GM23338 (cell line): ENCODE data around the gene FBXO33. TPM values are rescaled to one million over a fixed set of nuclear protein-coding genes. Genes with fewer than 3 reads are reported as not detected.

Experiments
- ATAC-seq: fragments of 200-7000 bp; cut with Tn5 transposase; 3 replicates; pipeline ENCODE4 v1.9.1; 2020
- DNase-seq: peaks from one replicate; pipeline ENCODE4 v3.0.0-alpha.2; 2015; ENCODE audit warnings: low spot score
- H2AFZ ChIP-seq: fragments of 200-600 bp; sonication (generic); 2 replicates; pipeline ENCODE4 v1.8.0; 2016; ENCODE audit warnings: antibody characterized with exemption, mild to moderate bottlenecking, moderate library complexity
- H3F3A ChIP-seq: fragments of 200-600 bp; sonication (generic); replicated peaks from 2 replicates; pipeline ENCODE4 v1.8.0; 2017; ENCODE audit warnings: antibody characterized with exemption, mixed run types, low read depth
- H3K27ac ChIP-seq: fragments of 200-600 bp; sonication (generic); 2 replicates; pipeline ENCODE4 v1.6.1; 2016; ENCODE audit warnings: low read depth
- H3K27me3 ChIP-seq: fragments of 200-600 bp; sonication (generic); 2 replicates; pipeline ENCODE4 v1.8.0; 2016; ENCODE audit warnings: mild to moderate bottlenecking, mixed run types, moderate library complexity; ENCODE audit not compliant: insufficient read depth
- H3K36me3 ChIP-seq: fragments of 200-600 bp; sonication (generic); 2 replicates; pipeline ENCODE4 v1.8.0; 2016; ENCODE audit warnings: mild to moderate bottlenecking; ENCODE audit not compliant: insufficient read depth
- H3K4me1 ChIP-seq: fragments of 200-600 bp; sonication (generic); 2 replicates; pipeline ENCODE4 v1.8.0; 2016; ENCODE audit warnings: mild to moderate bottlenecking, moderate library complexity; ENCODE audit not compliant: insufficient read depth
- H3K4me2 ChIP-seq: fragments of 200-600 bp; sonication (generic); 2 replicates; pipeline ENCODE4 v1.7.1; 2017; ENCODE audit warnings: mixed run types
- H3K4me3 ChIP-seq: fragments of 200-600 bp; sonication (generic); 2 replicates; pipeline ENCODE4 v1.6.1; 2016; ENCODE audit warnings: mixed run types
- H3K79me2 ChIP-seq: fragments of 200-600 bp; sonication (generic); replicated peaks from 2 replicates; pipeline ENCODE4 v1.8.0; 2017; ENCODE audit warnings: mild to moderate bottlenecking; ENCODE audit not compliant: insufficient read depth
- H3K9me2 ChIP-seq: fragments of 200-600 bp; sonication (generic); 2 replicates; pipeline ENCODE4 v1.8.0; 2017; ENCODE audit not compliant: insufficient read depth
- H4K20me1 ChIP-seq: fragments of 200-600 bp; sonication (generic); replicated peaks from 2 replicates; pipeline ENCODE4 v1.8.0; 2017; ENCODE audit warnings: mild to moderate bottlenecking; ENCODE audit not compliant: insufficient read depth
- H3K27ac Mint-ChIP-seq: 2 replicates; pipeline ENCODE4 v1.8.0; 2020; ENCODE audit warnings: inconsistent platforms, mild to moderate bottlenecking, moderate library complexity, mixed read lengths
- H3K27me3 Mint-ChIP-seq: 3 replicates; pipeline ENCODE4 v1.8.0; 2022; ENCODE audit warnings: low read depth, mild to moderate bottlenecking, moderate library complexity, mixed read lengths, inconsistent platforms; ENCODE audit not compliant: insufficient read depth, poor library complexity
- H3K36me3 Mint-ChIP-seq: 3 replicates; pipeline ENCODE4 v1.8.0; 2021; ENCODE audit warnings: low read depth, mild to moderate bottlenecking, inconsistent platforms, moderate library complexity, mixed read lengths
- H3K4me1 Mint-ChIP-seq: 3 replicates; pipeline ENCODE4 v1.8.0; 2020; ENCODE audit warnings: mild to moderate bottlenecking, inconsistent platforms, mixed read lengths
- H3K4me3 Mint-ChIP-seq: 3 replicates; pipeline ENCODE4 v1.8.0; 2021; ENCODE audit warnings: moderate library complexity, mild to moderate bottlenecking, inconsistent platforms, mixed read lengths
- H3K9me3 Mint-ChIP-seq: 3 replicates; pipeline ENCODE4 v1.8.0; 2020; ENCODE audit warnings: moderate library complexity, mild to moderate bottlenecking, inconsistent platforms, mixed read lengths
- CREB1 ChIP-seq: fragments of 250-450 bp; sonication (Bioruptor Pico); IDR thresholded peaks from 2 replicates; pipeline ENCODE4 v1.5.0; 2020; ENCODE audit warnings: low read depth, mild to moderate bottlenecking, moderate library complexity
- CTCF ChIP-seq, 2 experiments: fragments of 200-600 bp in 1 of 2; sonication (generic) in 1 of 2; conservative IDR thresholded peaks; 2 replicates each; pipeline versions ENCODE4 v1.5.1 to v1.6.1; 2016 to 2017; ENCODE audit warnings: antibody characterized with exemption in 2 of 2, low read depth in 2 of 2, mild to moderate bottlenecking in 2 of 2, moderate library complexity in 1 of 2
- NANOG ChIP-seq: IDR thresholded peaks from 2 replicates; pipeline ENCODE4 v1.6.1; 2016; ENCODE audit warnings: antibody characterized with exemption, borderline replicate concordance
- STAT1 ChIP-seq: IDR thresholded peaks from one replicate; pipeline ENCODE4 v1.6.1; 2016; ENCODE audit warnings: antibody characterized with exemption; ENCODE audit not compliant: unreplicated experiment
- ZNF462 ChIP-seq: fragments of 250-450 bp; sonication (Bioruptor Pico); IDR thresholded peaks from 2 replicates; pipeline ENCODE4 v1.5.0; 2020; ENCODE audit warnings: mild to moderate bottlenecking, moderate library complexity
- polyA plus RNA-seq: library from polyadenylated mRNA; unstranded; fragments of >200 nt; fragmentation: Nextera tagmentation; extraction: Ambion mirVana; gene quantifications from 2 replicates; pipeline ENCODE4 v1.2.1, GENCODE V29; 2016
- total RNA-seq: library from RNA; depleted of rRNA; stranded (reverse); fragments of >200 nt; shearing (Covaris generic); gene quantifications from 2 replicates; pipeline ENCODE4 v1.2.3, GENCODE V29; 2014

The FBXO33 gene
- total and polyA plus RNA-seq, 2 experiments from 2014 or later: 6.7 to 13.1 TPM

- no peak for TF ChIP-seq CREB1 (CRISPR knock-in tag)
- TF ChIP-seq ZNF462 (CRISPR knock-in tag): no peak
- no peak for TF ChIP-seq CTCF (conservative IDR thresholded peaks at IDR 0.05; ENCODE audit: low read depth in 2 of 2)
Observed at GRCh38 chr14:39351708-39352107, 80.5 kb downstream of the FBXO33 start (continued).

GRCh38 chr14:39350866-39351265 lies 81.4 kb downstream of the FBXO33 start:
- Histone ChIP-seq H3F3A (no peaks in the 10 kb centered on the region), H3K79me2 (no peaks in the 10 kb centered on the region), H3K27me3 (no peaks in the 10 kb centered on the region), H4K20me1 (no peaks in the 10 kb centered on the region), H3K4me1 (no peaks in the 10 kb centered on the region), H3K9me2 (0 out of 2 replicates have a peak, but pooled peaks cover 3% of the 10 kb centered on the region), H3K4me2 (no peak overlapping the region), H3K36me3 (peaks cover 5% of the 10 kb centered on the region; the same call in 1 of the 2 replicates), H3K4me3 (no peak overlapping the region), H2AFZ (no peak overlapping the region), H3K27ac (no peak overlapping the region)
- ATAC-seq (no peak), DNase-seq (no peak)
- peaks cover 19% of the 10 kb centered on the region for H3K36me3 Mint-ChIP-seq
- H3K4me1 Mint-ChIP-seq: no peaks in the 10 kb centered on the region
- peaks cover 10% of the 10 kb centered on the region; the same call in 1 of the 3 replicates for H3K9me3 Mint-ChIP-seq
- H3K27ac Mint-ChIP-seq: no peak overlapping the region
- no peaks in the 10 kb centered on the region for H3K27me3 Mint-ChIP-seq
- no peak overlapping the region for H3K4me3 Mint-ChIP-seq
- TF ChIP-seq ZNF462 (CRISPR knock-in tag): no peak
- TF ChIP-seq STAT1: no peak
- TF ChIP-seq CREB1 (CRISPR knock-in tag): no peak
- TF ChIP-seq NANOG: no peak
